Testis (tissue), 2 donors: ENCODE measurements around the gene NME2.

Source experiments
- POLR2A ChIP-seq: fragments of 450-650 bp; IDR thresholded peaks from one replicate; pipeline ENCODE4 v1.6.1; 2017; ENCODE audit warnings: antibody characterized with exemption, mild to moderate bottlenecking, moderate library complexity
- TF ChIP-seq, protein P1 (sequence below), 3 experiments: fragments of 450-650 bp in 2 of 3; fragments of 200-600 bp in 1 of 3; sonication (generic) in 1 of 3; IDR thresholded peaks; one replicate each; pipeline ENCODE4 v1.5.1; 2016 to 2019; ENCODE audit warnings: antibody characterized with exemption in 3 of 3, mild to moderate bottlenecking in 2 of 3, moderate library complexity in 1 of 3

DNA sequence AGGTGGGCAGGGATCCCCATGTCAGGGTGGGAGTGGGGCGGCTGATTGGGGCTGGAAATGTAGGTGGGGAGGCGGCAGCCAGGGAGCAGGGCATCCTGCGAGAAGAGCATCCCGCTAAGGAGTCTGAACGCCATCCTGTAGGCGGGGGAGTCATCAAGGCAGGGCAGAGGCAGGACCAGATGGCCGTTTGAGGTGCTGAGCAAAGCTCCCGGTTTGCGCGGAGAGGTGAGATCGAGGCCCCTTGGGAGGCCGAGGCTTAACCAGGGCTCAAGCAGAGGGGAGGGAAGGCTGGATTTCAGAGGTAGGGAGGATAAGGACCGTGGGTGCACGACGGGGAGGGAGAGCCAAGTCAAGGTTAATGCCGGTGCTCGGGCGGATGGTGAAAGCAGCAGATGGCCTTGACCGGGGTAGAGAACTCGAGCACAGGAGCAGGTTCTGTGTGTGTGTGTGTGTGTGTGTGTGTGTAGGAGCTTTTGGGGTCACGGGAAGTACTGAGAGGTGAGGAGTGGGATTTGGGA is 472 bp upstream of the NME2 start:
- TF ChIP-seq, protein P1, sequence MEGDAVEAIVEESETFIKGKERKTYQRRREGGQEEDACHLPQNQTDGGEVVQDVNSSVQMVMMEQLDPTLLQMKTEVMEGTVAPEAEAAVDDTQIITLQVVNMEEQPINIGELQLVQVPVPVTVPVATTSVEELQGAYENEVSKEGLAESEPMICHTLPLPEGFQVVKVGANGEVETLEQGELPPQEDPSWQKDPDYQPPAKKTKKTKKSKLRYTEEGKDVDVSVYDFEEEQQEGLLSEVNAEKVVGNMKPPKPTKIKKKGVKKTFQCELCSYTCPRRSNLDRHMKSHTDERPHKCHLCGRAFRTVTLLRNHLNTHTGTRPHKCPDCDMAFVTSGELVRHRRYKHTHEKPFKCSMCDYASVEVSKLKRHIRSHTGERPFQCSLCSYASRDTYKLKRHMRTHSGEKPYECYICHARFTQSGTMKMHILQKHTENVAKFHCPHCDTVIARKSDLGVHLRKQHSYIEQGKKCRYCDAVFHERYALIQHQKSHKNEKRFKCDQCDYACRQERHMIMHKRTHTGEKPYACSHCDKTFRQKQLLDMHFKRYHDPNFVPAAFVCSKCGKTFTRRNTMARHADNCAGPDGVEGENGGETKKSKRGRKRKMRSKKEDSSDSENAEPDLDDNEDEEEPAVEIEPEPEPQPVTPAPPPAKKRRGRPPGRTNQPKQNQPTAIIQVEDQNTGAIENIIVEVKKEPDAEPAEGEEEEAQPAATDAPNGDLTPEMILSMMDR (IDR thresholded peaks at IDR 0.05) = no peak
- TF ChIP-seq POLR2A = no peak
